ENCODE measurements around the gene SULT1A1. TPM values are rescaled to one million over a fixed set of nuclear protein-coding genes. Genes with fewer than 3 reads are reported as not detected.
"Not testable (repeated sequence)": the region's sequence is repeated elsewhere in the genome, so short reads cannot be mapped to it uniquely, and the experiment has no call there.

Gene SULT1A1
- total RNA-seq, 1 experiment from 2014 or later: 3.2 TPM

DNA sequence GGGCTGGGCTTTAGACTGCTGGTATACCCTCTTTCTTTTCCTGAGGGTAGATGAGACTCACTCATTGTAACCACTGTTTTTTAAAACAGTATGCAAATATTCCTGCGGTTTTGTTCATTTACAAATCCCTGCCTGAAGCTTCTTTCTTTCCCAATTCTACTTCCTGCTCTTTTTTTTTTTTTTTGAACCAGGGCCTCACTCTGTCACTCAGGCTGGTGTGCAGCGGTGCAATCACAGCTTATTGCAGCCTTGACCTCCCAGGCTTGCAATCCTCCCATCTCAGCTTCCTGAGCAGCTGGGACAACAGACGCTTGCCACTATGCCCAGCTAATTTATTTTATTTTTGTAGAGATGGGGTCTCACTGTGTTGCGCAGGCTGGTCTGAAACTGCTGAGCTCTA, 8.0 kb upstream of the SULT1A1 start:
- H3K36me3 Mint-ChIP-seq: no peaks in the 10 kb centered on the region
- CTCF ChIA-PET: interaction anchor here (0.7 to 2.0 kb wide), 2 partner anchors 45 to 124 kb away, joined by 3 to 5 read pairs; no protein-coding TSS in a partner anchor
- ATAC-seq (no peak), DNase-seq (ENCODE audit: low spot score) (no peak)
- no peak overlapping the region for H3K4me3 Mint-ChIP-seq
- peaks cover 33% of the 10 kb centered on the region for H3K4me1 Mint-ChIP-seq
- H3K9me3 Mint-ChIP-seq: no peaks in the 10 kb centered on the region
- POLR2A ChIA-PET: interaction anchor here (0.7 kb wide), 1 partner anchor 1405 kb away, joined by 5 read pairs; no protein-coding TSS in a partner anchor
- TF ChIP-seq, protein P1, sequence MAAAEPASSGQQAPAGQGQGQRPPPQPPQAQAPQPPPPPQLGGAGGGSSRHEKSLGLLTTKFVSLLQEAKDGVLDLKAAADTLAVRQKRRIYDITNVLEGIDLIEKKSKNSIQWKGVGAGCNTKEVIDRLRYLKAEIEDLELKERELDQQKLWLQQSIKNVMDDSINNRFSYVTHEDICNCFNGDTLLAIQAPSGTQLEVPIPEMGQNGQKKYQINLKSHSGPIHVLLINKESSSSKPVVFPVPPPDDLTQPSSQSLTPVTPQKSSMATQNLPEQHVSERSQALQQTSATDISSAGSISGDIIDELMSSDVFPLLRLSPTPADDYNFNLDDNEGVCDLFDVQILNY (CRISPR knock-in tag; IDR thresholded peaks at IDR 0.05): no peak
- TF ChIP-seq GABPB1 (CRISPR knock-in tag; IDR thresholded peaks at IDR 0.05) (0 out of 2 replicates have a peak, but pooled peaks have one; percentile 47), ZNF263 (CRISPR knock-in tag; IDR thresholded peaks at IDR 0.05; ENCODE audit: low read depth) (no peak), TP53 (CRISPR knock-in tag; IDR thresholded peaks at IDR 0.05) (no peak), ZNF423 (CRISPR knock-in tag; IDR thresholded peaks at IDR 0.05) (no peak), SOX15 (CRISPR knock-in tag; IDR thresholded peaks at IDR 0.05) (no peak), CREM (CRISPR knock-in tag; IDR thresholded peaks at IDR 0.05) (no peak)
- H3K27ac Mint-ChIP-seq: peak overlapping the region; percentile 86
- no peaks in the 10 kb centered on the region for H3K27me3 Mint-ChIP-seq (ENCODE audit: low read depth)

DNA sequence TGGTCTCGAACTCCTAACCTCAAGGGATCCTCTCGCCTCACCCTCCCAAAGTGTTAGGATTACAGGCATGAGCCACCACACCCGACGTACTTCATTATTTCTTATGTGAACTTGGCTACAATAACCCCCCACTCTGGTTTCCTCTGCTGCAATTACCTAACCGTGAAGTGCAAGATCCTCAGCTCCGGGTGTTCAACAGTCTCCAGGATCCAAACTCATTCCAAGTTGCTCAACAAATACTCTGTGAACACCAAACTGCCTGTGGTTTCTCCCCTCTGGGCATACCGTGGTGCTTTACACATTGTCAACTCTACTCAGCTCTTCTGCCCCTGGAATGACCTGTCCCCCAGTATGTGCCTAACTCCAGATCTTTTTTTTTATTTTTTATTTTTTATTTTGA, 6.8 kb upstream of the SULT1A1 start:
- Mint-ChIP-seq H3K27ac (peak overlapping the region; percentile 60; the same call in 1 of the 2 replicates), H3K36me3 (no peaks in the 10 kb centered on the region), H3K9me3 (no peaks in the 10 kb centered on the region), H3K27me3 (ENCODE audit: low read depth) (no peaks in the 10 kb centered on the region), H3K4me3 (no peak overlapping the region), H3K4me1 (peaks cover 24% of the 10 kb centered on the region)
- TF ChIP-seq RORB (CRISPR knock-in tag; IDR thresholded peaks at IDR 0.05) (no peak), ZNF396 (CRISPR knock-in tag; IDR thresholded peaks at IDR 0.05; ENCODE audit: borderline replicate concordance) (no peak), PRRX2 (CRISPR knock-in tag; IDR thresholded peaks at IDR 0.05) (no peak), JUN (CRISPR knock-in tag; IDR thresholded peaks at IDR 0.05) (no peak), TP53 (CRISPR knock-in tag; IDR thresholded peaks at IDR 0.05) (no peak), ZNF219 (CRISPR knock-in tag; IDR thresholded peaks at IDR 0.05; ENCODE audit: borderline replicate concordance) (no peak)
- TF ChIP-seq, protein P2, sequence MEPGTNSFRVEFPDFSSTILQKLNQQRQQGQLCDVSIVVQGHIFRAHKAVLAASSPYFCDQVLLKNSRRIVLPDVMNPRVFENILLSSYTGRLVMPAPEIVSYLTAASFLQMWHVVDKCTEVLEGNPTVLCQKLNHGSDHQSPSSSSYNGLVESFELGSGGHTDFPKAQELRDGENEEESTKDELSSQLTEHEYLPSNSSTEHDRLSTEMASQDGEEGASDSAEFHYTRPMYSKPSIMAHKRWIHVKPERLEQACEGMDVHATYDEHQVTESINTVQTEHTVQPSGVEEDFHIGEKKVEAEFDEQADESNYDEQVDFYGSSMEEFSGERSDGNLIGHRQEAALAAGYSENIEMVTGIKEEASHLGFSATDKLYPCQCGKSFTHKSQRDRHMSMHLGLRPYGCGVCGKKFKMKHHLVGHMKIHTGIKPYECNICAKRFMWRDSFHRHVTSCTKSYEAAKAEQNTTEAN (CRISPR knock-in tag; IDR thresholded peaks at IDR 0.05): no peak
- TF ChIP-seq, protein P3, sequence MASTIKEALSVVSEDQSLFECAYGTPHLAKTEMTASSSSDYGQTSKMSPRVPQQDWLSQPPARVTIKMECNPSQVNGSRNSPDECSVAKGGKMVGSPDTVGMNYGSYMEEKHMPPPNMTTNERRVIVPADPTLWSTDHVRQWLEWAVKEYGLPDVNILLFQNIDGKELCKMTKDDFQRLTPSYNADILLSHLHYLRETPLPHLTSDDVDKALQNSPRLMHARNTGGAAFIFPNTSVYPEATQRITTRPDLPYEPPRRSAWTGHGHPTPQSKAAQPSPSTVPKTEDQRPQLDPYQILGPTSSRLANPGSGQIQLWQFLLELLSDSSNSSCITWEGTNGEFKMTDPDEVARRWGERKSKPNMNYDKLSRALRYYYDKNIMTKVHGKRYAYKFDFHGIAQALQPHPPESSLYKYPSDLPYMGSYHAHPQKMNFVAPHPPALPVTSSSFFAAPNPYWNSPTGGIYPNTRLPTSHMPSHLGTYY (CRISPR knock-in tag; IDR thresholded peaks at IDR 0.05): no peak
- TF ChIP-seq, protein P4, sequence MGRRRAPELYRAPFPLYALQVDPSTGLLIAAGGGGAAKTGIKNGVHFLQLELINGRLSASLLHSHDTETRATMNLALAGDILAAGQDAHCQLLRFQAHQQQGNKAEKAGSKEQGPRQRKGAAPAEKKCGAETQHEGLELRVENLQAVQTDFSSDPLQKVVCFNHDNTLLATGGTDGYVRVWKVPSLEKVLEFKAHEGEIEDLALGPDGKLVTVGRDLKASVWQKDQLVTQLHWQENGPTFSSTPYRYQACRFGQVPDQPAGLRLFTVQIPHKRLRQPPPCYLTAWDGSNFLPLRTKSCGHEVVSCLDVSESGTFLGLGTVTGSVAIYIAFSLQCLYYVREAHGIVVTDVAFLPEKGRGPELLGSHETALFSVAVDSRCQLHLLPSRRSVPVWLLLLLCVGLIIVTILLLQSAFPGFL (CRISPR knock-in tag; IDR thresholded peaks at IDR 0.05; ENCODE audit: borderline replicate concordance): no peak
- TF ChIP-seq, protein P5, sequence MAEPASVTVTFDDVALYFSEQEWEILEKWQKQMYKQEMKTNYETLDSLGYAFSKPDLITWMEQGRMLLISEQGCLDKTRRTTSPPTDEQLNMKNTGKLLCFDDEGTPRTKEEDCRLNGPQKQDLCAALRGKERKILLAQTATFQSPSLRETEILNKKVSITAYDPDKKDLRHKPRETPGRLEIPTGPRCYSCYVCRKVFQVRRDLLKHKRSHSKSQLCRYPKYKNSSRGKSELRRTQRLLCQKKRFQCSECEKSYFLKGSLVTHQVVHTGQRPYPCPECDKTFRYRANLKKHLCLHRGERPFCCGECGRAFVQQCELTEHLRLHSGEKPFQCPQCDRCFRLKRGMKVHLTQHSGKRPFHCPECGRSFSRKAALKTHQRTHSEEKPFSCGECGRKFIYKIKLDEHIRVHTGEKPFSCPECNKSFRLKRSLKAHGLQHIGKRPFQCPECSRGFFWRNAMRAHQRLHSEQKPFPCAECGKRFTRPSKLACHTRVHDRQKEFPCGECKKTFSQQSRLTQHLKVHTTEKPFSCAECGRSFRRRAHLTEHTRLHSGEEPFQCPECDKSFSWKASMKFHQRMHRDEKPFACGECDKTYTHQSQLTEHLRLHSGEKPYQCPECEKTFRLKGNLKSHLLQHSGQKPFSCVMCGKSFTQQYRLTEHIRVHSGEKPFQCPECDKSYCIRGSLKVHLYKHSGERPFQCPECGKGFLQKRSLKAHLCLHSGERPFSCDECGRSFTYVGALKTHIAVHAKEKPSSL (CRISPR knock-in tag; conservative IDR thresholded peaks at IDR 0.05): no peak
- TF ChIP-seq, protein P6, sequence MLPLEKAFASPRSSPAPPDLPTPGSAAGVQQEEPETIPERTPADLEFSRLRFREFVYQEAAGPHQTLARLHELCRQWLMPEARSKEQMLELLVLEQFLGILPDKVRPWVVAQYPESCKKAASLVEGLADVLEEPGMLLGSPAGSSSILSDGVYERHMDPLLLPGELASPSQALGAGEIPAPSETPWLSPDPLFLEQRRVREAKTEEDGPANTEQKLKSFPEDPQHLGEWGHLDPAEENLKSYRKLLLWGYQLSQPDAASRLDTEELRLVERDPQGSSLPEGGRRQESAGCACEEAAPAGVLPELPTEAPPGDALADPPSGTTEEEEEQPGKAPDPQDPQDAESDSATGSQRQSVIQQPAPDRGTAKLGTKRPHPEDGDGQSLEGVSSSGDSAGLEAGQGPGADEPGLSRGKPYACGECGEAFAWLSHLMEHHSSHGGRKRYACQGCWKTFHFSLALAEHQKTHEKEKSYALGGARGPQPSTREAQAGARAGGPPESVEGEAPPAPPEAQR (CRISPR knock-in tag; IDR thresholded peaks at IDR 0.05): no peak
- ChIA-PET POLR2A (no interaction called here), CTCF (interaction anchor here (0.7 to 2.0 kb wide), 6 partner anchors 13 to 103 kb away, joined by 3 to 5 read pairs (median 4); partner anchors contain the start of gene SULT1A2)
- no peak for ATAC-seq
- no peak for DNase-seq (ENCODE audit: low spot score)

DNA sequence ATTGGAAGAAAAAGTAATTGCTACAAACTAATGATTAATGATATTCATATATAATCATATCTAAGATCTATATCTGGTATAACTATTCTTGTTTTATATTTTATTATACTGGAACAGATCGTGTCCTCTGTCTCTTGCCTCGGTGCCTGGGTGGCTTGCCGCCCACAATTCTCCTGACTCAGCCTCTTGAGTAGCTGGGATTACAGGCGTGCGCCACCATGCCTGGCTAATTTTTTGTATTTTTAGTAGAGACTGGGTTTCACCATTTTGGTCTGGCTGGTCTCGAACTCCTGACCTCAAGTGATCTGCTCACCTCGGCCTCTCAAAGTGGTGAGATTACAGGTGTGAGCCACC, 6.4 kb upstream of the SULT1A1 start:
- not testable (repeated sequence) for H3K4me3 Mint-ChIP-seq

More for the DNA sequence above, 6.4 kb upstream of the SULT1A1 start:
- H3K36me3 Mint-ChIP-seq; ATAC-seq; DNase-seq (ENCODE audit: low spot score); POLR2A ChIA-PET; H3K27ac Mint-ChIP-seq; H3K27me3 Mint-ChIP-seq (ENCODE audit: low read depth); H3K9me3 Mint-ChIP-seq: not testable (repeated sequence)
- H3K4me1 Mint-ChIP-seq: peaks cover 20% of the 10 kb centered on the region
- CTCF ChIA-PET: interaction anchor here (0.7 to 2.0 kb wide), 6 partner anchors 13 to 103 kb away, joined by 3 to 5 read pairs (median 4); partner anchors contain the start of gene SULT1A2

Measured in WTC11 (cell line).